ENCODE measurements around the gene SGIP1. TPM values are rescaled to one million over a fixed set of nuclear protein-coding genes. Genes with fewer than 3 reads are reported as not detected.
"Not testable (repeated sequence)": the region's sequence is repeated elsewhere in the genome, so short reads cannot be mapped to it uniquely, and the experiment has no call there.

SGIP1 gene
- total RNA-seq, 1 experiment from 2014 or later: 1.6 TPM

DNA sequence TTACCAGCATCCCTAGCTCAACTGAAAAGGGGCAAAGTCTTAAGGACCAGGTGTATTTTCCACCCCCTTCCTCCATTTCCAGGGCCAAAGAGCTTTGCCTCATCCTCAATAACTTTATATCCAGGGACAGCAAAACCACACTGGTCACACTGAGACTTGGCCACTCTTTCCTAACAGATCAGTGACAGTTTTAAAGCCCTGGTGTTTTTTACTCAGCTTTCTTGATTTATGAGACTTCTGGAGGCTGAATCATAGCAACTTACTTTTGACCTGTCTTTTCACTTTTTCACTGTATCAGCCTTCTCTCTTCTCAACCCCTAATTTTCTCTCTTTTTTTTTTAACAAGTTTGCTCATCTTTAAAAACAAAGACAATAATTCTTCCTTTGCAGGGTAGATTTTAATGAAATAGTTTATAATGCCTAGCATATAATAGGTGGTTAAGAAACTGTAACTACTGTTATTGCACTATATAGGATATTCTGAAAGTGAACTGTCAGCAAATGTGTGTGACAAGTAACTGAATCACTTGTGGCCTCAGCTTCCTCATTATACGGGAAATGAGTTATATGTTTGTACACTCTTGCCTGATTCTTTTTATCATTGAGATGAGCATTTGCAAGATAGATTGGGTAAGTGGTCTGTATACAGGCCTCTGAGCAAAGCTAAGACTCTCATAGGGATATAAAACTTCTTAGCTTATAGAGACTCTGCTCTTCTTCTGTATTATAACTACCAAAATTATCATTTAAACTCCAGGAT, 198.6 kb downstream of the SGIP1 start:
- no TSS peak for BruUV-seq (replicated peaks)
- Histone ChIP-seq H3K27ac (ENCODE audit: low read depth, low read length, poor library complexity, severe bottlenecking) (peak overlapping the region; percentile 7), H3K4me3 (ENCODE audit: low read depth, low read length, poor library complexity, severe bottlenecking) (no peak overlapping the region), H3K9me3 (ENCODE audit: low read depth, low read length, poor library complexity, severe bottlenecking) (no peaks in the 10 kb centered on the region), H3K4me1 (ENCODE audit: insufficient read depth, low read length, poor library complexity, severe bottlenecking) (peaks cover 33% of the 10 kb centered on the region), H3K36me3 (ENCODE audit: insufficient read depth, low read length, poor library complexity, severe bottlenecking) (no peaks in the 10 kb centered on the region), H3K27me3 (replicated peaks; ENCODE audit: insufficient read depth, low read depth, low read length, poor library complexity) (no peaks in the 10 kb centered on the region)
- ChIA-PET POLR2A (ENCODE audit: low non-redundant PET) (no interaction called here), CTCF (no interaction called here)
- TF ChIP-seq CTCF (conservative IDR thresholded peaks at IDR 0.05; ENCODE audit: low read depth, low read length) (no peak), EZH2 (IDR thresholded peaks at IDR 0.05; ENCODE audit: borderline replicate concordance, low read depth, low read length, poor library complexity, severe bottlenecking) (no peak)
- intact Hi-C loops (cut with micrococcal nuclease; ENCODE audit: unreplicated experiment): no loop called here
- no peak for DNase-seq (ENCODE audit: low spot score)

DNA sequence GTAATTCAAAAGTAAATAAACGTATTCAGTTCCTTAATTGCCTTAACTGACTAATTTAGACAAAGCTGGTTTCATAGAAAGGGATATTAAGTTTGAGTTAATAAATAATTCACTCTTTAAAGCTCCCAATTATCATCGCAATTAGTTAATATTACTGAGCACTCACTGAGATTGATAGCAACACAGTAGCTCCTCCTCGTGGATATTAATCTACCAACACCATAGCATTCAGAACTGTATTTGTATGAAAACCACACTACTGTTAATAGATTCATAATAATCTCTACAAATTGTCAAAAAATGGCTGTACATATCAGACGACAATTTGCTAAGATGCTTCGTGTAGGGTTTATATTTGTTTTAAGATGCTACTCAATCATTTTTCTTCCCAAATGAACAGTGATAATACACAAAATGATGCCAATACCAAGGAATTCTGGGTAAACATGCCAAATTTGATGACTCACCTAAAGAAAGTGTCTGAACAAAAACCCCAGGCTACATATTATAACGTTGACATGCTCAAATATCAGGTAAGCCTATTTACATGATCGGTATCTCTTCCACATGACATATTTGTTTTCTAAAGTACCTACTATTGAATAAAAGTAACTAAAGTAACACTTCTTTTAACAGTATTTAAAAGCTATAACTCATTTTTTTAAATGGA, 199.5 kb downstream of the SGIP1 start:
- CTCF ChIA-PET: interaction anchor here (0.6 to 1.2 kb wide), 2 partner anchors 256 to 630 kb away, joined by 3 to 5 read pairs; no protein-coding TSS in a partner anchor
- peak; percentile 32 for DNase-seq (ENCODE audit: low spot score)
- intact Hi-C loops (cut with micrococcal nuclease; ENCODE audit: unreplicated experiment): no loop called here

DNA sequence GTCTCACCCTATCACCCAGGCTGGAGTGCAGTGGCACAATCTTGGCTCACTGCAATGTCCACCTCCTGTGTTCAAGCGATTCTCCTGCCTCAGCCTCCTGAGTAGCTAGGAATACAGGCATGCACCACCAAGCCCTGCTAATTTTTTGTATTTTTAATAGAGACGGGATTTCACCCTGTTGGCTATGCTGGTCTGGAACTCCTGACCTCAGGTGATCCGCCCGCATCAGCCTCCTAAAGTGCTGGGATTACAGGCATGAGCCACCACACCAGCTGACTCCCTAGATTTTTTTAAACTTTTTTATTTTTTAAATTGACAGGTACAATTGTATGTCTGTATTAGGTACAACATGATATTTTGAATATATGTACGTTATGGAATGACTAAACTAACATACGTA, 200.6 kb downstream of the SGIP1 start:
- BruUV-seq (replicated peaks); POLR2A ChIA-PET (ENCODE audit: low non-redundant PET); H3K9me3 ChIP-seq (ENCODE audit: low read depth, low read length, poor library complexity, severe bottlenecking); H3K27ac ChIP-seq (ENCODE audit: low read depth, low read length, poor library complexity, severe bottlenecking); H3K27me3 ChIP-seq (replicated peaks; ENCODE audit: insufficient read depth, low read depth, low read length, poor library complexity); CTCF ChIA-PET; DNase-seq (ENCODE audit: low spot score); intact Hi-C loops (cut with micrococcal nuclease; ENCODE audit: unreplicated experiment); H3K36me3 ChIP-seq (ENCODE audit: insufficient read depth, low read length, poor library complexity, severe bottlenecking); H3K4me3 ChIP-seq (ENCODE audit: low read depth, low read length, poor library complexity, severe bottlenecking): not testable (repeated sequence)
- H3K4me1 ChIP-seq (ENCODE audit: insufficient read depth, low read length, poor library complexity, severe bottlenecking): peaks cover 21% of the 10 kb centered on the region

More for the DNA sequence above, 199.5 kb downstream of the SGIP1 start:
- TF ChIP-seq CTCF (conservative IDR thresholded peaks at IDR 0.05; ENCODE audit: low read depth, low read length): peak; percentile 54
- TF ChIP-seq EZH2 (IDR thresholded peaks at IDR 0.05; ENCODE audit: borderline replicate concordance, low read depth, low read length, poor library complexity, severe bottlenecking): no peak
- H3K4me1 ChIP-seq (ENCODE audit: insufficient read depth, low read length, poor library complexity, severe bottlenecking): peaks cover 32% of the 10 kb centered on the region
- no peaks in the 10 kb centered on the region for H3K27me3 ChIP-seq (replicated peaks; ENCODE audit: insufficient read depth, low read depth, low read length, poor library complexity)
- POLR2A ChIA-PET (ENCODE audit: low non-redundant PET): no interaction called here
- H3K9me3 ChIP-seq (ENCODE audit: low read depth, low read length, poor library complexity, severe bottlenecking): no peaks in the 10 kb centered on the region
- BruUV-seq (replicated peaks): no TSS peak
- no peak overlapping the region for H3K4me3 ChIP-seq (ENCODE audit: low read depth, low read length, poor library complexity, severe bottlenecking)
- no peaks in the 10 kb centered on the region for H3K36me3 ChIP-seq (ENCODE audit: insufficient read depth, low read length, poor library complexity, severe bottlenecking)
- H3K27ac ChIP-seq (ENCODE audit: low read depth, low read length, poor library complexity, severe bottlenecking): no peak overlapping the region
